Skeletal muscle satellite cell (primary cell): ENCODE measurements around the gene LHX4.

Source experiments
- H3K27me3 ChIP-seq: 2 replicates; pipeline ENCODE4 v1.7.0; 2013; ENCODE audit warnings: low read length; ENCODE audit not compliant: control insufficient read depth, insufficient read depth
- H3K36me3 ChIP-seq: 2 replicates; pipeline ENCODE4 v1.7.0; 2013; ENCODE audit warnings: mild to moderate bottlenecking, control low read depth, low read length; ENCODE audit not compliant: insufficient read depth
- H3K4me1 ChIP-seq: 2 replicates; pipeline ENCODE4 v1.7.0; 2013; ENCODE audit warnings: low read length; ENCODE audit not compliant: control insufficient read depth, insufficient read depth
- H3K4me2 ChIP-seq: 2 replicates; pipeline ENCODE4 v1.7.0; 2013; ENCODE audit warnings: mild to moderate bottlenecking, low read length
- H3K4me3 ChIP-seq: 2 replicates; pipeline ENCODE4 v1.7.0; 2013; ENCODE audit warnings: low read length
- H3K9ac ChIP-seq: 2 replicates; pipeline ENCODE4 v1.7.0; 2013; ENCODE audit warnings: mild to moderate bottlenecking, low read depth, low read length, moderate library complexity
- H3K9me3 ChIP-seq: replicated peaks from 2 replicates; pipeline ENCODE4 v1.7.0; 2013; ENCODE audit warnings: mild to moderate bottlenecking, control low read depth, low read length

Gene LHX4

DNA sequence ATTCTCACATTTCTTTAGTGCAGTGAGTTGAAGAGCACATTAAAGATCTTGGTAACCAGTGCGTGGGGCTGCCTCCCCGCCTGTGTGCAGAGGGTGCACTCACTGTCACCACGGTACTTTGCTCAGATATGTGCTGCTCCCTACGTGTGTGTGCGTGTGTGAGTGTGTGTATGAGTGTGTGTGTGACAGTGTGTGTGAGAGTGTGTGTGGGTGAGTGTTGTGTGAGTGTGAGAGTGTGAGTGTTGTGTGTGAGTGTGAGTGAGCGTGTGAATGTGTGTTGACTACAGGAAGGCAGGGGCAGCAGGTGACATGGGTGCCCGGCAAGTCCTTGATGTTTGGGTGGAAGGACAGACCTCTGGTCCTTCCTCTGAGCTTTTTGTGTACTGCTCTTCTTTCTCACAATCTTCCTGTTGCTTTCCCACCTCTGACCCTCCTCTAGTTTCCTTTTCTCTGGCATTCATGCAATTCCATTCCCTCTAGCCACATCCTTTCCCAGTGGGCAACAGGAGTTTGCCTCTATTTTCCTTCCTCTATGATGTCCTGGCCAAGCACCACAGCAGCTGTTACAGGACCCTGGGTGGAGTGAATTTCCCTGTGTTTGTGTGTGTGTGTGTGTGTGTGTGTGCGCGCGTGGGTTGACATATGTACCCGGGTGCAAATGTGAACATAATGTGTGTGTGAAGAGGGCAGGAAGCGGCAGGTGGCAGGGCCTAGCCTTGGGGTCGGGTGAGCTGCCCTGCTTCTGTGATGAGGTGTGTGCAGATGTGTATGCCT lies 19.8 kb downstream of the LHX4 start:
- Histone ChIP-seq H3K9me3 (no peaks in the 10 kb centered on the region), H3K4me1 (peaks cover 3% of the 10 kb centered on the region), H3K4me2 (no peak overlapping the region), H3K27me3 (peaks cover 19% of the 10 kb centered on the region), H3K9ac (no peak overlapping the region), H3K4me3 (no peak overlapping the region), H3K36me3 (no peaks in the 10 kb centered on the region)

DNA sequence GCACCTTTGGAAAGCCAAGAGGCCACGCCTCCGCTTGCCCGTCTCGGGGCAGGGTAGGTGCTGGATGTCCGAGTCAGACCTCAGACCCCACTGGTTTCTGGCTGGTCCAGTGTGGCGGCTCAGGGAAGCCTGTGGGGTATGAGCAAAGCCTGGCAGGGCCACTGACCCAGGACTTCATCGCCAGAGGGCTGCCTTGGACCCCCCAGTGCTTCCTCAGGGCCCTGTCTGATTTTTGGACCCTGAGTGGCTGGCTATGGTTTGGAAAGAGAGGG lies 20.4 kb downstream of the LHX4 start:
- no peak overlapping the region for H3K4me3 ChIP-seq
- peaks cover 3% of the 10 kb centered on the region for H3K4me1 ChIP-seq
- no peak overlapping the region for H3K4me2 ChIP-seq
- no peak overlapping the region for H3K9ac ChIP-seq
- no peaks in the 10 kb centered on the region for H3K9me3 ChIP-seq
- H3K36me3 ChIP-seq, result no peaks in the 10 kb centered on the region
- H3K27me3 ChIP-seq, result peaks cover 19% of the 10 kb centered on the region

DNA sequence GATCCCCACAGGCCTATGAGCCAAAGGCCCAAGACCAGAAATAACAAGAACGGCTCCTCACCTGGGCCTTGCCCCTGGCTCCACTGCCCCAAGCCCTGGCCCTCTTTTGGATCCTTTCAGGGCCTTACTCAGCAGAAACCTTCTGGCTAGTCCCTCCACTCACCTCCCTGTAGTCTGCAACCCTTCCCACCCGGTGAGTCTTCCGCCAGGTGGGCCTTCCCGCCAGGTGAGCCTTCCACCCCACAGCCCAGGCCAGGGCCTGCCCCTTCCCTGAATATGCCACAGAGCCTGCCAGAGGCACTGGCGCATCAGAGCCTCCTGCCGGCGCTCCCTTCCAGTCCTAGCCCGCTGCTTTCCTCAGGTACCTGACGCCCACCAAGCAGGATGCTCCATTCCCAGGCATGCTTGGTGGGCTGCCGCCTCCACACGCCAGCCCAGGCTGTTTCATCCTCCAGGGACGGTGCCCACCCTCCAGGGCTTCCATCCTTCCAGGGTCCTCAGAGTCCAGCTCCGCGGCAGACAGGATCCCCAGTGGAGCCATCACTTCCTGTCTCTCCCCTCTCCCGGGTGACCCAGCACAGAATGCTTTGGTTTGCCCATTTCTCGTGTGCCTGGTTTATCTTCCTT lies 20.9 kb downstream of the LHX4 start:
- Histone ChIP-seq H3K4me1 (peaks cover 3% of the 10 kb centered on the region), H3K4me2 (no peak overlapping the region), H3K9me3 (no peaks in the 10 kb centered on the region), H3K36me3 (no peaks in the 10 kb centered on the region), H3K4me3 (no peak overlapping the region), H3K9ac (no peak overlapping the region), H3K27me3 (peaks cover 19% of the 10 kb centered on the region)

DNA sequence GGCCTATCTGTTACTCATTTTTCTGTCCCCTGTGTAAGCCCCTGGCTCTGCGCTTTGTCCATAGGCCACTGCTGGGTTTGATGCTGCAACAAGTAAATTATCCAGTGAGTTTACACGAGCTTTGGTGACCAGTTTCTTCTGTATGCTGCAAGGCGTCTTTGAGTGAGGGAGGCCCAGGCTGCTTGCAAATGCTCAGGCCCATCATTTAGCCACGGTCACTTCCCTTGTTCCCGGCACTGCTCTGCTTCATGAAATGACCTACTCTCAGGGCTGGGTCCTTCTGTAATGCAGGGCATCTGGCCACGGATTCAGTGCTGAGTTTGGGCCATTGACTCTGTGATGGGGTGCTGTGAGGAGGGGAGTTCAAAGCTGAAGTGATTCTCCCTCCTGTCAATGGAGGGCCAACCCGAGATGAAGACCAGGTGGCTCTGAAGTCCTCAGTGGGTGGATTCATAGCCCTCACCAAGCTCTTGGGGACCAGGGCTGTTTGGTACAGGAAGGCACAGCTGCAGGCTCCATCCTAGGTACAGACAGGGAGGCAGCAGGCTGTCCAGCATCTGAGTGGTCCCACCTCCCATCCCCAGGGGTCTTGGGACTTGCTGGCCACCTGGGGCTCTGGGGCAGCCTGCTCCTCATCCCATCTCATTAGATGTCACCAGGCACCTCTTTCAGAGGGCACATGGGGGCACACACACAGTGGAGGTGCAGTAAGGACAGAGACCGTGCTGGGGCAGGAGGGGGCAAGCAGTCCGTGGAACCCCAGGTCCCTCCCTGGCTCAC lies 21.7 kb downstream of the LHX4 start:
- Histone ChIP-seq H3K4me2 (no peak overlapping the region), H3K36me3 (no peaks in the 10 kb centered on the region), H3K27me3 (peaks cover 25% of the 10 kb centered on the region), H3K9me3 (no peaks in the 10 kb centered on the region), H3K4me3 (no peak overlapping the region), H3K9ac (no peak overlapping the region), H3K4me1 (peaks cover 2% of the 10 kb centered on the region)

DNA sequence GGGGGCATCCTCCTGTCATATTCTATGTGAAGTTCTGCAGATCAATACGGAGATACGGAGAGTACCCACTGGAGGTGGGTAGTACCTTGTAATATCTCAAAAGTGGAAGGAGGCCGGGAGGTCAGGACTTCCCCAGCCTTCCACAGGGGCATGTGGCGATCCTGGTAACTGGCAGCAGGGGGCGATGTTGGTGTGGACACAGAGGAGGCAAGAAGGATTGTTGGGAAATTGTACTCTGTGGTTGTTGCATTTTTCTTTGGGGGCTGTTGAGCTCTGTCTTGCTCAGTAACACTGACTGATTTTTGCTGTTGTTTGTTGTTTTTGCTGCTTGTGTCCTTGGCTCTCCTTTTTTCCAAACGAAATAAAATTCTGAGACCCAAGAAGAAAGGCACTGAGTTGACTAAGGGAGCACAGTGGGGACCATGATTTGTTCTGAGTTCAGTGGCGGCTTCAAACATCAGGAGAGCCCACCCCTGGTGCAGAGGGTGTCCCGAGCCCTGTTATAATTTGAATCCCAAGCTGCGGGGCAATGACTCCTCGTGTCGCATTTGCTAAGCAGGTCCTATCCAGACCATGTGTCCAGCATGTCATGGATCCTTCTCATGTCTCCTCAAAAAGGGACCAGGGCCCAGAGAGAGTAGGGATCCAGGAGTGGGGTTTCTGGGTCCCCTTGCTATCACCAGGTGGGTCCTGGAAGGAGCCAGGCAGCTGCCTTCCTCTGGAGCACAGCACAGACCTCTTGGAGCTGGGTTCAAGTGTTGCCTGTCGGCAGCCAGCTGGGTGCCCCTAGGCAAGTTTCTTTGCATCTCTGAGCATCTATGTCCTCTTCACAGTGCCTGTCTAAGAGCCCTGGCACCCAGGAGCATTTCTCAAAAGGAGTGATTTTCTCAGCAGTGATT lies 22.8 kb downstream of the LHX4 start:
- H3K9ac ChIP-seq, result no peak overlapping the region
- H3K27me3 ChIP-seq, result peaks cover 35% of the 10 kb centered on the region
- H3K9me3 ChIP-seq, result no peaks in the 10 kb centered on the region
- no peaks in the 10 kb centered on the region for H3K4me1 ChIP-seq
- no peak overlapping the region for H3K4me2 ChIP-seq
- no peaks in the 10 kb centered on the region for H3K36me3 ChIP-seq
- H3K4me3 ChIP-seq, result no peak overlapping the region

DNA sequence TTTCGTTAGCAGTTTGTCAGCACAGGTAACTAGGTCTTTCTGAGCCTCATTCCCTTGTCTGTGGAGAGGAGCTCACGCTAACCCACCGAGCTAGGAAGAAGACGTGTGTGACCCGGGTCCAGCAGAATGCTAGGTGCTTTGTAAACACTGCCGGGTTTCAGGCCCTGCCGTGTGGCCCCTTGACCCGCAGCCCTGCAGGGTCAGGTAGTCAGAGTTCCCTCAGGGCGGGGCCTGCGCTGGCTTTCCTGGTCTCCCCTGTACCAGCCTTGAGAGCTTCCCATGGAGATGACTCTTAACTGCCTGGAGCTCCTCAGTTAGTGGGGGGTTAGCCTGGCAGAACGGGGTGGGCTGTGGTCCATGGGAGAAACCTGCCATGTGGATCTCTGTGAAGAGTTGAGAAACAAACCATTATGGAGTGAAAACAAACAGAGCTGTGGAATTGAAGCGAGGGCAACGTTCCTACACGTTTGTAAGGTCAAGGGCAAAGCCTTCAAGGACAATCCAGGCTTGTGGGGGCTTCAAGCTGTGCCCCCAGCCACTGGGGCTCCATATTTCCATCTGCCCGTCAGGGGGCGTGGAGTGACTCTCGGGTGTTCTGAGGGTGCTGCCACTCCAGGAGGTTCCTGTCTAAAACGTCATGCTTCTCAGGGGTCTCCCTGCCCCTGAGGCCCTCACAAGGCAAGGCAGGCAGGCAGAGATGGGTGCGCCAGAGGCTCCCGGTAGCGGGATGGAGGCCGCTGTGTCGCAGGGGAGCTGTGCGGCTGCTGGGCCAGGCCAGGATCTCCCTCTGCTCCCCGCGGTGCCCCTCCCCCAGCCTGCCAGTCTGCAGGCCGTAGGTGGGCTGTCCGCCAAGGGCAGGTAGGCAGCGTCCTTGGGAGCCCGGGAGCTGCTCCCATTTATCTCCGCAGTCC lies 23.8 kb downstream of the LHX4 start:
- Histone ChIP-seq H3K9me3 (no peaks in the 10 kb centered on the region), H3K36me3 (no peaks in the 10 kb centered on the region), H3K4me3 (no peak overlapping the region), H3K4me1 (no peaks in the 10 kb centered on the region), H3K9ac (no peak overlapping the region), H3K4me2 (no peak overlapping the region), H3K27me3 (peaks cover 33% of the 10 kb centered on the region)

DNA sequence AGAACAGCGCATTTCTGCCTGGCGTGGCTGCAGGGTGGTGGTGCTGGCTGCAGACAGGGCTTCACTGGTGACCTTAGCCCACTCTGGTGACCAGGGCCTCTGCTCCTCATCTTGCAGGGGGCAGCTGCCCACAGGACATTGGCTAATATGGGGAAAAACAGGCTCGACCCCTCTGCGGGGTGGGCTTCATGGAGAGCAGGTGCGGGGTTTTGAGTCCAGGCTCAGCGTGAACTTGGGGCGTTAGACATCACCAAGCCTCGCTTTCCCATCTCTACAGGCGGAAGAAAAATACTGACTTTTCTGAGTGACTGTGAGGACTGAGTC lies 24.4 kb downstream of the LHX4 start:
- H3K9me3 ChIP-seq, result no peaks in the 10 kb centered on the region
- H3K4me2 ChIP-seq, result no peak overlapping the region
- no peaks in the 10 kb centered on the region for H3K36me3 ChIP-seq
- peaks cover 32% of the 10 kb centered on the region for H3K27me3 ChIP-seq
- H3K9ac ChIP-seq, result no peak overlapping the region
- H3K4me1 ChIP-seq, result no peaks in the 10 kb centered on the region
- H3K4me3 ChIP-seq, result no peak overlapping the region

DNA sequence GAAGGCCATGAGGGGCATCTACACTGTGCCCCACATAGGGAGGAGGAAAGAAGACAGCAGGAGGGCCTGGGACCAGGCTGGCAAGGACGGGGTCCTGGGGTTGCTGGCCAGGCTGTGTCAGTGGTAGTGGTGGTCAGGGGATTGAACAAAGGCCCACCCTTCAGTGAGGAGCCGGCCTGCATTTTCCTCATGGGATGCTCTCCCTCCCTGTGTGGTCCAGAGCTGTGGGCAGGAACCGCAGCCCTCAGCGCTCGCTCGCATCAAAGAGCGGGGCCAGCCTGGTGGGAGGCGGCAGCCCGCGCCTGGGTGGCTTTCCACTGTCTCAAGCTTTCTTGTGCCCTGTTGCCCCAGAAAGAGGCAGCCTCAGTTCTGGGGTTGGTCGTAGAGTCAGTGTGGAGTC lies 24.8 kb downstream of the LHX4 start:
- Histone ChIP-seq H3K4me3 (no peak overlapping the region), H3K9me3 (no peaks in the 10 kb centered on the region), H3K27me3 (peaks cover 33% of the 10 kb centered on the region), H3K4me2 (no peak overlapping the region), H3K4me1 (no peaks in the 10 kb centered on the region), H3K36me3 (no peaks in the 10 kb centered on the region), H3K9ac (no peak overlapping the region)

DNA sequence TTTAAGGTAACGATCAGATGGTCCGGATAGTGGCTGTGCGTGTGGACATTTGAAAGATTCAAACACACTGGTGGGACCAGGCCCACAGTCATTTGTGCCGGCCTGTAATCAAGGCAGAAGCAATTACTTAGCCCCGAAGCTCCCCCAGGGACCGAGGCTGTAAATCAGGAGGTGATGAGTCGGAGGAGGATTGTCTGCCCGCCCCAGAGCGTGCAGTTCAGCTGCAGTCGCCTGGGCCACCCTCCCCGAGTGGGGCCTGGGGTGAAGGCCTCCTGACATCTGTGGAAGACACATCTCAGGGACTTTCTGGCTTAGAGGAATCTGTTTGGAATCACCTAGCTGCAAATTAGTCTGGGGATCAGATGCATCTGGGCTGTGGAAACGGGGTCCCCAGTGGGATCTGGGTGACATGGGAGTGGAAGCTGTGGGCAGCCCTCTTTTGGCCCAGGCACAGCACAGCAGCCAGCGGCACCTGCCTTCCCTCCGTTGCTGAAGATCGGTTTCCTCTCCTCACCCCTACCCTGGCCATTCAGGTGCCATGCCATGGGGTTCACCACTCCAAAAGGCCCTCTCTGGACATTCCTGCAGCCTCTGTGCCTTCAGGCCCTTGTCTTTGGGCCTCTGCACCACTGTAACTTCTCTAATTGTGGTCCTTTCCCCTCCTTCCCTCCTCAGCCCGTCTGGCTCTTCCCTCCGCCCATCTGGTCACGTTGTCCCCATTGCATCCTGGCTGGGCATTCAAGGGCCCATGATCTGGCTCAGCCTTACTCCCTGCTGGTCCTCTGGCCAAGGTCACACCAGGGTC lies 25.7 kb downstream of the LHX4 start:
- H3K36me3 ChIP-seq, result no peaks in the 10 kb centered on the region
- H3K4me1 ChIP-seq, result no peaks in the 10 kb centered on the region
- no peaks in the 10 kb centered on the region for H3K9me3 ChIP-seq
- no peak overlapping the region for H3K9ac ChIP-seq
- H3K4me2 ChIP-seq, result no peak overlapping the region
- H3K27me3 ChIP-seq, result peaks cover 41% of the 10 kb centered on the region
- H3K4me3 ChIP-seq, result no peak overlapping the region

DNA sequence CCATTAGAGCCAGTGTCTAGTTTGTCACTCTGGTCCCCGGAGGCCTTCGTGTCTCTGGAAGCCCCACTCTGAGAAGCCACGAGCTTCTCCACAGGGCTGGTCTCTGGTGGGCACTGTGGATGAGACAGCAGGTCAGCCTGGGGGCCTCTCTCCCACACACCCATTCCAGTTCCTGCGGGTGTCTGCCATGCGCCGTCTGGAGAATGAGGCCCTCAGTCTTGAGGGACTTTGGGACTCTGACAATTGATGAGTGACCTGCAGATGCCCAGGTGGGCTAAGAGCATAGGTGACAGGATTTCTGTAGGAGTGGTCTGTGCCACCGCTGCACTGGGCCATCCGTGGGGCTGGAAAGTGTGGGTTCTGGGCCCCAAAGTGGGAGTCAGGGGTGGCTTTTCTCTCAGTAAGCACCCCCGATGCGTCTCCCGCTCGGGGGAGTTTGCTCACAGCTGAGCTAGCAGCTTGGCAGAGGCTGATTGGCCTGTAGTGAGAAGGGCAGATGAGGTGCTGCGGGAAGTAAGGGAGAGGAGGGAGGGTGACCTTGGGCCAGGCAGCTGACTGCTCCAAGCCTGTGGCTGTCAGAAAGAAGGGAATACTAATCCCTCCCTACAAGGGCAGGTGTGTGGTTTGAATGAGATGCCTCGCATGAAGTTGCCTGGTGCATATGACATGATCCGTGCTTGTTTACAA lies 26.4 kb downstream of the LHX4 start:
- no peaks in the 10 kb centered on the region for H3K9me3 ChIP-seq

More for the DNA sequence above, 26.4 kb downstream of the LHX4 start:
- Histone ChIP-seq H3K36me3 (no peaks in the 10 kb centered on the region), H3K4me2 (no peak overlapping the region), H3K4me1 (no peaks in the 10 kb centered on the region), H3K4me3 (no peak overlapping the region), H3K27me3 (peaks cover 49% of the 10 kb centered on the region), H3K9ac (no peak overlapping the region)
